Testis (tissue), 3 donors: ENCODE measurements around the gene COMMD7. TPM values are rescaled to one million over a fixed set of nuclear protein-coding genes. Genes with fewer than 3 reads are reported as not detected.
"Not testable (repeated sequence)": the region's sequence is repeated elsewhere in the genome, so short reads cannot be mapped to it uniquely, and the experiment has no call there.

Experiments used
- DNase-seq: peaks from one replicate; pipeline ENCODE4 v3.0.0-alpha.2; 2019
- H3K27ac ChIP-seq, 2 donors: fragments of 200-600 bp; sonication (generic); one replicate each; pipeline ENCODE4 v1.5.1; 2019
- H3K27me3 ChIP-seq: fragments of 200-600 bp; sonication (generic); one replicate; pipeline ENCODE4 v1.5.1; 2019
- H3K36me3 ChIP-seq: fragments of 200-600 bp; sonication (generic); one replicate; pipeline ENCODE4 v1.5.1; 2017; ENCODE audit warnings: low read depth; ENCODE audit errors: missing control alignments
- H3K4me1 ChIP-seq: fragments of 200-600 bp; sonication (generic); one replicate; pipeline ENCODE4 v1.5.1; 2019
- H3K4me3 ChIP-seq, 2 donors: fragments of 200-600 bp; sonication (generic); one replicate each; pipeline ENCODE4 v1.5.1; 2017 to 2019
- H3K9me3 ChIP-seq: fragments of 200-600 bp; sonication (generic); one replicate; pipeline ENCODE4 v1.5.1; 2017
- CTCF ChIP-seq, 3 experiments: fragments of 450-650 bp in 2 of 3; fragments of 200-600 bp in 1 of 3; sonication (generic) in 1 of 3; IDR thresholded peaks; one replicate each; pipeline ENCODE4 v1.5.1; 2016 to 2019; ENCODE audit warnings: antibody characterized with exemption in 3 of 3, mild to moderate bottlenecking in 2 of 3, moderate library complexity in 1 of 3
- POLR2A ChIP-seq: fragments of 450-650 bp; IDR thresholded peaks from one replicate; pipeline ENCODE4 v1.6.1; 2017; ENCODE audit warnings: antibody characterized with exemption, mild to moderate bottlenecking, moderate library complexity
- WGBS, 2 donors: methylation state at CpG; one replicate each; pipeline ENCODE4 v1.1.5; 2018; 5-methylcytosine and 5-hydroxymethylcytosine counted together
- intact Hi-C: fragments of 100-400 bp; cut with DNase I; formaldehyde crosslinking; loops from one replicate; pipeline ENCODE4 v1.15.1; 2023; ENCODE audit warnings: low total_unique reads
- polyA plus RNA-seq: library from polyadenylated mRNA; stranded (reverse); fragments of 350-450 nt; fragmentation: Illumina TruSeq; extraction: RNeasy Lipid Tissue Mini Kit (QIAGEN cat#74804); gene quantifications from one replicate; pipeline ENCODE4 v1.2.3, GENCODE V29; 2014; ENCODE audit warnings: low read depth, low replicate concordance; ENCODE audit not compliant: insufficient read depth
- total RNA-seq, 2 donors: library from RNA; depleted of rRNA; stranded (reverse); fragments of >200 nt; gene quantifications; one replicate each; pipeline ENCODE4 v1.2.3, GENCODE V29; 2016

COMMD7 gene
- total and polyA plus RNA-seq, 3 donors from 2014 or later = 18.0 to 26.0 (median 21.8) TPM

- 81 to 97% methylated on average over 3 of the region's 3 CpGs for WGBS, 2 donors
Measured at GRCh38 chr20:32697608-32698007, 45.7 kb downstream of the COMMD7 start.

GRCh38 chr20:32695089-32695488, 48.2 kb downstream of the COMMD7 start:
- Histone ChIP-seq H3K27ac (no peak overlapping the region), H3K4me3 (no peak overlapping the region), H3K27me3 (no peaks in the 10 kb centered on the region), H3K9me3 (no peaks in the 10 kb centered on the region), H3K36me3 (no peaks in the 10 kb centered on the region), H3K4me1 (no peaks in the 10 kb centered on the region)
- intact Hi-C loops = no loop called here
- TF ChIP-seq POLR2A = no peak
- TF ChIP-seq CTCF (IDR thresholded peaks at IDR 0.05) = no peak
- no peak for DNase-seq

More at GRCh38 chr20:32697608-32698007, 45.7 kb downstream of the COMMD7 start:
- H3K4me3 ChIP-seq = no peak overlapping the region
- no peak overlapping the region for H3K27ac ChIP-seq
- TF ChIP-seq CTCF (IDR thresholded peaks at IDR 0.05) (no peak), POLR2A (no peak)
- H3K9me3 ChIP-seq = no peaks in the 10 kb centered on the region
- no peaks in the 10 kb centered on the region for H3K4me1 ChIP-seq
- no peak for DNase-seq
- no peaks in the 10 kb centered on the region for H3K36me3 ChIP-seq
- H3K27me3 ChIP-seq = no peaks in the 10 kb centered on the region
- intact Hi-C loops = no loop called here

GRCh38 chr20:32688966-32689365, 54.3 kb downstream of the COMMD7 start:
- DNase-seq, H3K27me3 ChIP-seq, H3K4me3 ChIP-seq, H3K9me3 ChIP-seq, intact Hi-C loops, H3K36me3 ChIP-seq, H3K4me1 ChIP-seq, H3K27ac ChIP-seq: not testable (repeated sequence)
- 90 to 100% methylated on average over 1 of the region's 1 CpG for WGBS, 2 donors

- no peaks in the 10 kb centered on the region for H3K9me3 ChIP-seq
- H3K36me3 ChIP-seq = no peaks in the 10 kb centered on the region
- no peaks in the 10 kb centered on the region for H3K27me3 ChIP-seq
- H3K27ac ChIP-seq = no peak overlapping the region
- WGBS, 2 donors = 95 to 99% methylated on average over 9 of the region's 9 CpGs
- no peak for DNase-seq
- TF ChIP-seq POLR2A (no peak), CTCF (IDR thresholded peaks at IDR 0.05) (no peak)
- no peak overlapping the region for H3K4me3 ChIP-seq
- no peaks in the 10 kb centered on the region for H3K4me1 ChIP-seq
- intact Hi-C loops = no loop called here
Measured at GRCh38 chr20:32687180-32687532, 56.1 kb downstream of the COMMD7 start.

- Histone ChIP-seq H3K27me3 (no peaks in the 10 kb centered on the region), H3K9me3 (no peaks in the 10 kb centered on the region), H3K36me3 (no peaks in the 10 kb centered on the region), H3K4me1 (no peaks in the 10 kb centered on the region), H3K4me3 (no peak overlapping the region), H3K27ac (no peak overlapping the region)
- no peak for DNase-seq
- no peak for TF ChIP-seq CTCF (IDR thresholded peaks at IDR 0.05)
- no peak for TF ChIP-seq POLR2A
- 94 to 98% methylated on average over 10 of the region's 10 CpGs for WGBS, 2 donors
- intact Hi-C loops = no loop called here
Measured at GRCh38 chr20:32686530-32687179, 56.6 kb downstream of the COMMD7 start.
